GM18511 (cell line): ENCODE results near the gene TMEM237.
"Not testable (repeated sequence)": the region's sequence is repeated elsewhere in the genome, so short reads cannot be mapped to it uniquely, and the experiment has no call there.

Experiments
- ATAC-seq: cut with Tn5 transposase; IDR thresholded peaks from one replicate; pipeline ENCODE4 v1.9.1; 2021; ENCODE audit warnings: mild to moderate bottlenecking, moderate library complexity; ENCODE audit not compliant: unreplicated experiment

The TMEM237 gene, protein sequence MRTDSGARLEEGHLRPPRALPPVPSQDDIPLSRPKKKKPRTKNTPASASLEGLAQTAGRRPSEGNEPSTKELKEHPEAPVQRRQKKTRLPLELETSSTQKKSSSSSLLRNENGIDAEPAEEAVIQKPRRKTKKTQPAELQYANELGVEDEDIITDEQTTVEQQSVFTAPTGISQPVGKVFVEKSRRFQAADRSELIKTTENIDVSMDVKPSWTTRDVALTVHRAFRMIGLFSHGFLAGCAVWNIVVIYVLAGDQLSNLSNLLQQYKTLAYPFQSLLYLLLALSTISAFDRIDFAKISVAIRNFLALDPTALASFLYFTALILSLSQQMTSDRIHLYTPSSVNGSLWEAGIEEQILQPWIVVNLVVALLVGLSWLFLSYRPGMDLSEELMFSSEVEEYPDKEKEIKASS

DNA sequence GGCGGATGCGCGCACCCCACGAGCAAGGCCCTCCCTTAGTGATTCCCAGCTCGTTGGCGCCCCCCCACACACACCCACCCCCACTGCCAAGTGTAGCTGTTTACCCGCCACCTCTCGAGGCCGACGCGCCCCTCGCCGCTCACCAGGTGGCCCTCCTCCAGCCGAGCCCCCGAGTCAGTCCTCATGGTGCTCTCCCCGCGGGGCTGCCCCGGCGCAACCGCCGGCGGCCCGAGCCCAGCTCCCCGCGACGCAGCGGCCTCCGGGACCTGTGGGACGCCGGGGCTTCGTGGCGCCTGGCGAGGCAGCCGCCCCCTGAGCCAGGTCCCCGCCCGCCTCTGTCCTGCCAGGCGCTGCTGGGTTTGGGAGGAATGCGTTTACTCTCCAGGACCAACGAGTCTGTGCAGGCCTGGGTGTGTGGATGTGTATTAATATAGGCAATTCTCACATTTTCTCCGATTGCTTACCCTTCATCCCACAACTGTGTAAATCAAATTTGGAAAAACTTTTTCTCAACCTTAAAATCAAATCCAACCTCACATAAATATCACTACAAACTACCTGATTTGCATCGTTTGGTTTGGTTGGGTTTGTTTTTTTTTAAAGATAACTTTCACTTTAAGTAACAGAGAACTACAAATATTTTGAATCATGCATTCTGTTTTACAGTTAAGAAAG lies at the start of gene TMEM237:
Gene TMEM237, minus strand, starts transcription at position 288 of the 675 bp plus-strand sequence. Its CDS starts 103 bp downstream, at position 185.
- ATAC-seq: peak; percentile 46

DNA sequence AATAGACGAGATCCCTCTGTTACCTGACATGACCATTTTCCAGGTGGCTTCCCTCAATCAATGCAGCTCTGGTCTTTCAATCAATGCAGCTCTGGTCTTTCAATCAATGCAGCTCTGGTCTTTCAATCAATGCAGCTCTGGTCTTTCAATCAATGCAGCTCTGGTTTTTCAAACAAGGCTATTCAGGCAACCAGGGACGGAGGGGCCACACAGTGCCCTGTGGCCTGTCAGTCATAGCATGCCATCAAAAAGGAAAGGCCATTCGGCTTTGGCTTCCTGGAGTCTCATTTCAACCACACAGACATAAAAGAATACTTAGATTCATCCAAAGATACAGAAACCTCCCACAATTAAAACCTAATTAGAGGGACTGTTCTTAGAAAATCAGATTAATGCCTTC lies 41.9 kb upstream of the TMEM237 start:
- ATAC-seq: no peak

DNA sequence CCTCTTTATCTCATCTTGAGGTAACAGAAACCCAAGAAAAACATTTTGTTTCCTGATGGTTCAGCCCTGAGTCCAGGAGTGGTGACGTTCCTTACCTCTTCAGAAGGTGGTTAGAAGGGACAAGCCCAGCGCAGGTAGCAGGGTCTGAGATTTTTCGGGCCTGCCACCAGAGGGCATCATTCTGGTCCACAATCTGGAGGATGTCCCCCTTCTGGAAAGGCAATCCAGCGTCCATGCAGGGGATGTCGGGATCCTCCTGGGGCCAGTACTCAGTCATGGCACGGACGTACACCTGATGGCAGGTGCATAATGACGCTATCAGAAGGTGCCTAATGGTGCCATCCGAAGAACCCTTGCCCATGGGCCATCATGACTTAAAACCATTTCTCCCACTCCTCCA lies 37.4 kb upstream of the TMEM237 start:
- no peak for ATAC-seq

DNA sequence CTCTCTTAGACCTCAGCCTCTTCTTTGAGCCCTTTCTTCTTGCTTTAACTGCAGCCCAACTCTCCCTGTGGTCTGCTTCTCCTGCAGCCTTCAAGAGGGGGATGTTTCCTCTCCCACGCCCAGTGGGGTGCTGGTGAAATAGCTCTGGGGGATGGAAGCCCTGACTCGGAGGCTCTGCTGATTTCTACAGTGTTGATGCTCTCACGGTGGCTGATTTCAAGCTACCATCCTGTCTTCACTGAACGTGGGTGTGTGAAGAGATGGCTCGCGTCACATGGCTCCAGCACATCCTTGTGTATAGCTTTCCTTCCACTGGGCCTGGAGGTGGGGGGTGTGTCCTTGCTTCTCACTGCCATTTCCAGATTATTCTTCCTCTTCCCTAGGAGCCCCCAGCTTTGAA lies 35.1 kb upstream of the TMEM237 start:
- no peak for ATAC-seq

DNA sequence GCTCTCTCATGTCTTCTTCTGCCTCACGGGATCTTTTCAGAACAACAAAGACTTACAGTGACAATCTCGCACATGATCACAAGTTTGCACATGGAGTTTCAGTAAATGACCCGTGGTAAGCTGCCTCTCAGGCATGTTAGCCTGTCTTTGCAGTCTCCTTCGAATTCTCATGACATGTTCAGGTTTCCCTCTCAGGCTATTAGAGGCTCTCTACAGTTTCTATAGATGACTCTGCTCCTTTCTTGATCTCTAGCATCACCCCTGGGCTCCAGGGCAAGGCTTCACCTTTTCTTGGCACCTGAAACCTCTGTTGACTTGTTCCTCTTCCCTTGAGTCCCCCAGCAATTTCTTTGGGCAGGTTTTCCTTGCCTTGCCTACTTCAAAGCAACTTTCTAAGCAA lies 32.2 kb upstream of the TMEM237 start:
- no peak for ATAC-seq

DNA sequence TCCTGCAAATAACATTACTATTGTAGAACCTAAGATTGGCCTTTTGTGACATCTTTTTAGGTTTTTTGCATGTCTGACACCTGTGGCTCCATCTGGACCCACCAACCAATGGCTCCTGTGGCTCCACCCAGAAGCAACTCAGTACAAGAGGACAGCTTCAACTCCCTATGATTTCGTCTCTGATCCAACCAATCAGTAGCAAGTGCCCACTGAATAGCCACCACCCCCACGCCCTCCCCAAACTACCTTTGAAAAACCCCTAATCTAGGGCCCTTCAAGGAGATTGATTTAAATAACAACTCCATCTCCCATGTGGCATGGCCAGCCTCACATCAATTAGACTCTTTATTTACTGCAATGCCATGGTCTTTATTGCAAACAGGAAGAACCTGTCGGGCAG lies 31.5 kb upstream of the TMEM237 start:
- no peak for ATAC-seq

DNA sequence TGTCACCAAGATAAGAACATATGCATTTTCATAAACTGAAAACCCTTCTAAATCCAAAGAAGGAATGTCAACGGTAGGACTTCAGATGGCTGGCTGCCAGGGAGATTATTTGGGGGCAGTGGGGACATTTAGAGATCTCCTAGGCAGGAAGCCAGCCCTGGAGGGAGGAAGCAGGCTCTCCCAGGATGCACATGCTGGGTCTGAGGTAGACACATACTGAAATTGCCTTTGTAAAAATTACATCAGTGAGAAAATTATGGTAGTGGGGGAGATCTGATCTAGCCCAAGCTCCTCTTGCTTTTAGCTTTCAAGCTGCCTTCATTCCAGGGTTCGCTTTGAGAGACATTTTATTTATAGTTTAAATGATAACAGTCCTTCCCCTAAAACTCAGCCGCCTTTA lies 31.0 kb upstream of the TMEM237 start:
- no peak for ATAC-seq

DNA sequence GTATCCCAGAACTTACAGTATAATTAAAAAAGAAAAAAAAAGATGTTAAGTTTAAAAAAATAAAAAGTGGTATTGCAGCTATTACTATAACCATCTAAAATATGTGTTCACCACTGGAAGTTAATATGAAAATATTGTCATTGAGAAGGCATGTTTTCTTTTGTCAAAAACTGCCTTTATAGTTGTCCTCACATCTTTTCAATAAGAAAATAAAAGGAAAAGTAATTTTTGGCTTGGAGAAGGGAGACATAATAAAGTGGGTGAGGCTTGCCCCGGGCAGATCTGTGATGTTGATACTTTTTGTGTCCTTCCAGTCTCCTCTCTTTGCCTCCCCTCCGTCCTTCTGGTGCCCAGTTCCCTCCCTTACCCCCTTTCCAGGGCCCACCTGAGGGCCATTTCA lies 30.2 kb upstream of the TMEM237 start:
- no peak for ATAC-seq

DNA sequence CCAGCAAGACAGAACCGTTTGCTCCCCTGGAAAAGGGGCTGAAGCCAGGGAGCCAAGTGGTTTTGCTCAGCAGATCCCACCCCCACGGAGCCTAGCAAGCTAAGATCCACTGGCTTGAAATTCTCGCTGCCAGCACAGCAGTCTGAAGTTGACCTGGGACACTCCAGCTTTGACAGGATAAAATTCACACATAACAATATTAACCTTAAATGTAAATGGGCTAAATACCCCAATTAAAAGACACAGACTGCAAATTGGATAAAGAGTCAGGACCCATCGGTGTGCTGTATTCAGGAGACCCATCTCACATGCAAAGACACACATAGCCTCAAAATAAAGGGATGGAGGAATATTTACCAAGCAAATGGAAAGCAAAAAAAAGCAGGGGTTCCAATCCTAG lies 27.9 kb upstream of the TMEM237 start:
- not testable (repeated sequence) for ATAC-seq

DNA sequence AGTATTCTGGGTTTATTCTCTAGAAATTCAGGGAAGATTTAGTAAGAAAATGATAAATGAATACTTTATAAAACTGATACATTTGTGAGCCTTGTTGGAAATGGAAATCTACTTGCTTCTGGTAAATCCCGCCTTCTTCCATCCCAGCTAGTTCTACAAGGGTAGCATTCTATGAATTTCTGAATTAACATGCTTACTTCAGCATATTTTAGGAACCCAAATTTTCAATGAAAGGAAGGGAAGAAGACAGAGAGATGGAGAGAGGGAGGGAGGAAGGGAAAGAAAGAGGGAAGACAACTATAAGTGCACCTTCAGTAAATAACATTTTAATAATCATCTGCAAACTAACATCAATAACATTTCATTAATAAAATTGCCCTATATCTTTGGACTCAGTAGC lies 26.6 kb upstream of the TMEM237 start:
- no peak for ATAC-seq

DNA sequence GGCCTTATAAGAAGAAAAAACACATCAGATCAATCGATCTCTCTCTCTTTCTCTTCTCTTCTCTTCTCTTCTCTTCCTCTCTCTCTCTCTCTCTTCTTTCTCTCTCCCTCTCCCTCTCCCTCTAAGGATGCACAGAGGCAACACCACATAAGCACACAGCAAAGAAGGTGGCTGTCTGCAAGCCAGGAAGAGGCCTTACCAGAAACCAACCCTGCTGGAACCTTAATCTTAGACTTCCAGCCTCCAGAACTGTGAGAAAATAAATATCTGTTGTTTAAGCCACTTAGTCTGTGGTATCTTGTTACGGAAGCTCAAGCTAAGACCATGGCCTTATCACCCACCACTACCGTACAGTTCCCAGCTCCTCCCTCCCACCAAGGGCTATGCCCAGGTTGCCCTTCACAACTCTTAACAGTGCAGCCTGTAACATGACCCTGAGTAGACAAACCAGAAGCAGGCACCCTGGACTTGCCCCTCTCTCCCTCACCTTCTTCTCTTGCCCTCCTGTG lies 25.2 kb upstream of the TMEM237 start:
- no peak for ATAC-seq

DNA sequence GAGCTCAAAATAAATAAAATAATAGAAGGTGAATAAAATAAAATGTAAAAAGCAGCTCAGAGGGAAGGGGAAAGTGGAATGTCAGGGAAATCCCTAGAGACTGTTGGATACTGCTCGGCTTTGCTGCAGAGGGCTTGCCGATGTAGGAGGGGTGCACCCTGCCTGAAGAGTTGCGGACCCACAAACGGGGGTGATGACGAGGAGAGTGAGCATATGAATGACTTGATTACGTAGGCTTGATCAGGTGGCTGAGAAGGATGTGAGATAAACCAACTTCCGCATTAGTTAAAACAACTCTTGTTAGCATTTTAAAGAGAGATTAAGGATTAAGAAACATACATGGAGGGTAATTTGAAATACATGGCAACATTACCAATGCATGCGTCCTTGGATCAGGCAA lies 21.0 kb upstream of the TMEM237 start:
- no peak for ATAC-seq

DNA sequence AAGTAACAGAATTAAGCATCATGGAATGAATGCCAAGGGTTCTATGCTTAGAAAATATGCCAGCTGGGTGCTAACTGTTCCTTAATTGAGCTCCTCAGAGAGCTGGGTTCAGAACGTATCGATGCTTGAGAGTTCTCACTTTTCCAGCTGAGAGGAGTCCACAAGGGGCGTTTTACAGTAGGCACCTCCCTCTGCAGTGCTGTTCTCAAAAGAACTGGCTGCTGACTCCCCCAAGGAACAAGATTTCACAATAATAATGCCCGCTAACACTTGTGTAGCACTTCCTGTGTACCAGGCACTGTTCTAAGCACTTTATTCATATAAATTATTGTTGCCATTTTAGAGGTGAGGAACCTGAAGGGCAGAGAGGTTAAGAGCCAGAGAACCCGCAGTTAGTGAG lies 18.1 kb upstream of the TMEM237 start:
- no peak for ATAC-seq

DNA sequence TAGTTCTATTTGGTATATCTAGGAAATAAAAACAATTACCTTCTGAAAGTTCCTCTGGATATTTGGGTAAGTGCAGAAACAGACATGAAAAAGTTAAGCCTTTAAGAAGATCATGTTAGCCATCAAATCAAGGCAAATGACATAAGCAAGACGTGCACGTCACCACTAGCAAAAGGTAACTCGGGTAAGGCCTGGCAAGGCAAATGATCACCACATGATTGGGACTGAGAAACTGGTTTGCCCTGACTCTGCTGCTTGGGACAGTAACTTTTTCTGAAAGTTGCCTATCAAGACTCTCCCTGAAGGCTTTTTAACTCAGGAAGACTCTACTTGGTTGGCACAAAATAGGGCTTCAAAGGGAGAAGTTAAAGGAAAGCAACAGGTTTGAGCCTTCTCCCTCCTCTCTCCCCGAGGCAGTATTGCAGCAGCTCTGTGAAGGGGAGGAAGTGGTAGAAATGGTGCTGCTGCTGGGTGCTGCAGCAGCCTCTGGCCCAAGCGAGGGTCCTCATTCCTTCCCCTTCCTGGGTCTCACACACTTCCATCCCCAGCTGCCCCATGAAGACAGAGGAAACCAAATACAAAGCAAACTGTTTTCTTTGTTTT lies 17.1 kb upstream of the TMEM237 start:
- ATAC-seq: no peak

DNA sequence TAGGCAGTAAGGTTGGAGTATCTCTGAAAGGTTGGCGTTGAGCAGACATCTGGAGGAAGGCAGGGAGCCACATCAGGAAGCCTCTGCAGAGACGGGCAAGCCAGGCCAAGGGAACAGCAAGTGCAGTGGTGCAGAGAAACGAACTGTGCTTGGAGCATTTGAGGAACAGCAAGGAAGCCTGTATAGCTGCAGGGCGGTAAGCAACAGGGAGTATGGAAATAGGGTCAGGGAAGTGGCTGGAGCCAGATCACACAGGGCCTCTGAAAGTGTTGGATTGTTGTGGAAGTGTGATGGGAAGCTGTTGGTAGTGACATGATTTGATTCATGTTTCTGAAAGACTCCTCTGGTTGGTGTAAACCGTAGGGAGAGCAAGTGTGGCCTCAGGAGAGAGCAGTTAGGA lies 13.4 kb upstream of the TMEM237 start:
- no peak for ATAC-seq

DNA sequence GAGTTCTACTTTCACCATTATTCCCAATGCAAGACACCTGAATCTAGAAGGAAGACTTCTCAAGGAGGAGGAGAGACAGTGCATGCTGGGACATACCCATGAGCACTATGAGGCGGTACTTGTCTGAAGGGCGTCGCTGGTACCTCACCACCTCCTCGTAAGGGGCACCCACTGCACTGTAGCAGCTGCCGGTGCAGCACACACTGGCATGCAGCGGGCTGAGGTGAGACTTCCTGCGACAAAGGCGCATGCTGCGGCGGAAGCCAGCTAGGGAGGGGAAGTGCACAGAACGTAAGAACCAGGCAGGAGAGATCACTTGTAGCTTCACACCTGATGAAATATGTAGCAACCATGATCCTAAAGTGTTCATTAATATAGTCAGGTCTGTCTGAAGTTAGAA lies 12.8 kb upstream of the TMEM237 start:
- ATAC-seq: no peak

DNA sequence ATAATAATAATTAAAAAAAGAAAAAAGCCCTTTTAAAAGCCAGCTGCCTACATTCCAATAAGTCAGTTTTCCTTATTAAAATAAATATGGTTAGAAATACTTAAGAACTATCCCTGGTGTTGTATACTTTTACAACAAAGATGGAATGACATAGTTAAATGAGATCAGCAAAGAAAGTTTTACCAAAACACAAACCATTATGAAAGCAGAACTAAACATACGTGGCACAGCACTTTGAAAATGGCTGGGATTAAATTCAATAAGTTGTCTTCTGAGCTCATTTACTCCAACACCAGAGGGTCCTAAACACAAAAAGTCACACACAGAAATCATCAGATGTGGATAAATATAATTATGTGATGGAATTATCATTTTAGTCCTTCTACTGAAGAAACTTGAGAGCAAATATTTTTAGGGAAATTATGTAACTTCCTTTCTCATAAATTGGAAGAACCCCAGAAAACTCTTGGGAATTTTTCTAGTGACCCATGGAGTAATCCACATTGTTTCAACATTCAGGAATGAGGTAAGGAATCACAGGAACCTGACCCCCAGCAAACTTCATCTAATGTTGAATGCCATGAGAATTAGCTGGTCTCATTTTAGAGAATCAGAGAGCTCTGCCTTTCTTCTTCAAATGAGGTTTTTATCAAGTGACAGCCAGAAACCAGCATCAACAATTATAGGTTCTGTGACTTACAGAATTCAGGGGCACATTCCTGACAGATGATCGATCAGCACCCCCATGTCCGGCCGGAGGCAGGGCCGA lies 11.5 kb upstream of the TMEM237 start:
- ATAC-seq: no peak

DNA sequence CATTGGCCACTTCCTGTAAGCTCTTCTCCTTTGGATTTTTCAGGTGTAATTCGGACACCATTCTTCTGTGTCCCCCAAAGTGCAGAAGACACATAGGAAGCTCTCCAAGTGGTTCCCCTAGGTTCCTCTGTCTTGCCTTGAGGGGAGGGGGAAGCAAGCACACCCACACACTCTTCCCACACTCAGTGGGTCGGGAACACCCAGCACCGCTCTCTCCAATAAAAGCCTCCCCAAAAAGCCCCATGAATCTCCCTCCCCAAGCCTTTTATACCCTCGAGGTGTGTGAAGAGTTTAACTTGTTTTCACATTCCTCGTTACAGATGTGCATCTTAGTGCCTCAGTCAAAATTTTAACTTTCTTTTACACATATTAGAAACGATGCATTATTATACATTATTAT lies 9.9 kb upstream of the TMEM237 start:
- ATAC-seq: no peak

DNA sequence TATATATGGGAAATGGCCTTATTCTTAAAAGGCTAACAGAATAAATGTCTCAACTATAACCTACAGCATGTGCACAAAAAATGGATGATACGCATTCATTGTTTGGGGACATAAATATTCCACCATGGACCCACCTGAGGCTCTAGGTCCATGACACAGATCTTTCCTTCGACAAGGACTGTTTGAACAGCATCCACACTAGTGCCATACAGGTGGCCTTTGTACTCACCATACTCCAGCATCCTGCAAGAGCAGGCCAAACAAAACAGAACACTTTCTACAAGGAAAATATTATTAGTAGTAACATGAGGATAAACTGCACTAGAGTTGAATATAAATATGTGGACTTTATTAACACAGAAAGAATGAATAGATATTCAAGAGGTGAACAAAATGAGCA lies 6.1 kb upstream of the TMEM237 start:
- no peak for ATAC-seq

DNA sequence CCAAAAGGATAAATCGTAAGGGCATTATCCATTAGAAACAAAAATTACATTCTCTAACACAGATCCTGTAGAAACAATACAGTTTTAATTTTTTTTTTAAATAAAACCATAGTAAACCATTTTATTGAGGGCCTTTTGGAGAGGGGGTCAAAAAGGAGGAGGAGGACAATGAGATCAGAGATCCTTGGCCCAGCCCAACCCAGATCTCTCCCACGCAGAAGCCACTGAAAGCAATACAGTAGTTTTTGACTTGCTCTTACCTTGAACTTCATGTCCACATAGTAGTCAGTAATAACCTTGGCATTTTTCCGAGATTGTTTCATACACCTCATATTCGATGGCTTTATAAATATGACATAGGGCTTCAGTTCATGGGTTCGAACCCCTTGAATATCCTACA lies 4.1 kb upstream of the TMEM237 start:
- no peak for ATAC-seq

DNA sequence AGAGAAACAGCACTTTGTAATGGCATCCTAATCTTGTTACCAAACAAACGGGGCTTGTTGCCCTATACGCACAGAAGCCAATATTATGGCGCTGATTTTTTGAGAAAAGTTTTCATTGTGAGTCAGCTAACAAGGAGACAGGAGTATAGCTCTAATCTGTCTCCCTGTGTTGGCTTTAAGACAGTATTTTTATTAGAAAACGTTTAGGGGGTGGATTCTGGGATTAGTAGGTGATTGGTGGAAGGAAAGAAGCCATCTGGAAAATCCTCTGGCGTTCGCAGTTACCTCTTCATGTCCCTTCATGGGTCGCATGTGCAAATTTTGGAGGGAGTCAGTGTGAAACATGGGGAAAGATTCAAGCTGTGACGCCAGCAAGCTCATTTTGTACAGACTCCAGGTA lies 698 bp upstream of the TMEM237 start:
- no peak for ATAC-seq
